Epithelial cell of proximal tubule (primary cell): Measurements from ENCODE around the gene CDK6. TPM values are rescaled to one million over a fixed set of nuclear protein-coding genes. Genes with fewer than 3 reads are reported as not detected.
A peak's percentile ranks its signal among the peaks of the same experiment; 100 is the strongest.

ENCODE experiments used
- DNase-seq: peaks from one replicate; pipeline ENCODE4 v3.0.0-alpha.2; 2011; ENCODE audit warnings: low read depth
- H3K4me3 ChIP-seq: 2 replicates; pipeline ENCODE4 v1.5.1; 2011; ENCODE audit warnings: low read depth, mild to moderate bottlenecking, low read length
- total RNA-seq: library from RNA; depleted of rRNA; stranded (reverse); fragments of >200 nt; gene quantifications from 2 replicates; pipeline ENCODE4 v1.2.3, GENCODE V29; 2015
- TF ChIP-seq, protein P1 (sequence below): conservative IDR thresholded peaks from 2 replicates; pipeline ENCODE4 v1.5.1; 2012; ENCODE audit warnings: low read depth, mild to moderate bottlenecking, low read length

The CDK6 gene
- total RNA-seq, 1 donor from 2014 or later, result 99.4 TPM

- TF ChIP-seq, protein P1, sequence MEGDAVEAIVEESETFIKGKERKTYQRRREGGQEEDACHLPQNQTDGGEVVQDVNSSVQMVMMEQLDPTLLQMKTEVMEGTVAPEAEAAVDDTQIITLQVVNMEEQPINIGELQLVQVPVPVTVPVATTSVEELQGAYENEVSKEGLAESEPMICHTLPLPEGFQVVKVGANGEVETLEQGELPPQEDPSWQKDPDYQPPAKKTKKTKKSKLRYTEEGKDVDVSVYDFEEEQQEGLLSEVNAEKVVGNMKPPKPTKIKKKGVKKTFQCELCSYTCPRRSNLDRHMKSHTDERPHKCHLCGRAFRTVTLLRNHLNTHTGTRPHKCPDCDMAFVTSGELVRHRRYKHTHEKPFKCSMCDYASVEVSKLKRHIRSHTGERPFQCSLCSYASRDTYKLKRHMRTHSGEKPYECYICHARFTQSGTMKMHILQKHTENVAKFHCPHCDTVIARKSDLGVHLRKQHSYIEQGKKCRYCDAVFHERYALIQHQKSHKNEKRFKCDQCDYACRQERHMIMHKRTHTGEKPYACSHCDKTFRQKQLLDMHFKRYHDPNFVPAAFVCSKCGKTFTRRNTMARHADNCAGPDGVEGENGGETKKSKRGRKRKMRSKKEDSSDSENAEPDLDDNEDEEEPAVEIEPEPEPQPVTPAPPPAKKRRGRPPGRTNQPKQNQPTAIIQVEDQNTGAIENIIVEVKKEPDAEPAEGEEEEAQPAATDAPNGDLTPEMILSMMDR, result no peak
- no peak for DNase-seq
- H3K4me3 ChIP-seq, result no peak overlapping the region
Measured at GRCh38 chr7:92722541-92722940, 113.8 kb downstream of the CDK6 start.

DNA sequence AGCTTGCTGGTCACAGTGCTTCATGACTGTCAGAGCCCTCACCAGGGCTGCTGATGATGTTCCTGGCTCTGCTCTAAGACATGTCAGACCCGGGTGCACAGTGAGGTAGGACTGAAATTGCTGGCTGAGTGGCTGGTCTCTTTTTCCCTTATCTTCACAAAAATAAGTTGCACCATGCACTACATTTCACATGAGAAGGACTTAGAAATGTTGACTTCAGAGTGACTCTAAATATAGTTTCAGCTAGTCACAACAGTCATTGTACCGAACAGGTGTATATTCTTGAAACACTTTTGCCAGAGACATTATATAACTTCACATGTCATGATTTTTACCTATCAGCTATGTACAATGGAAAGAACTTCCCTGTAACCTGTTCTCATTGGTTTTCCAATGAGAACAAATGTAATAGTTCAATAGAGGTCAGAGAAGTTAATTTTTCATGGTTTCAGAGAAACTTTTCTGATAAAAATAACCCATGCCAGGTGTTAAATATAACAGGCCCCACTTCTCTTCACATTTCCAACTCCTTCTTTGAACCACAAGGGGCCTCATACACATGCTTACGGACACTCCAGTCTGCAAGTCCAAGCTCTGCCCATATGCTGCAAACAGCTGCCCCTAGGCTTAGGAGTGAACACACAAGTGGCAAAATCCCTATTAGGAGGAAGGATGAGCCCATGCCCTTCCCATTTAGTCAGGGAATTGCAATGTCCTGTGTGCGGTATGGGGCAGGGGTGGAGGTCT is 115.6 kb downstream of the CDK6 start:
- TF ChIP-seq, protein P1, result no peak
- DNase-seq, result no peak
- H3K4me3 ChIP-seq, result no peak overlapping the region

DNA sequence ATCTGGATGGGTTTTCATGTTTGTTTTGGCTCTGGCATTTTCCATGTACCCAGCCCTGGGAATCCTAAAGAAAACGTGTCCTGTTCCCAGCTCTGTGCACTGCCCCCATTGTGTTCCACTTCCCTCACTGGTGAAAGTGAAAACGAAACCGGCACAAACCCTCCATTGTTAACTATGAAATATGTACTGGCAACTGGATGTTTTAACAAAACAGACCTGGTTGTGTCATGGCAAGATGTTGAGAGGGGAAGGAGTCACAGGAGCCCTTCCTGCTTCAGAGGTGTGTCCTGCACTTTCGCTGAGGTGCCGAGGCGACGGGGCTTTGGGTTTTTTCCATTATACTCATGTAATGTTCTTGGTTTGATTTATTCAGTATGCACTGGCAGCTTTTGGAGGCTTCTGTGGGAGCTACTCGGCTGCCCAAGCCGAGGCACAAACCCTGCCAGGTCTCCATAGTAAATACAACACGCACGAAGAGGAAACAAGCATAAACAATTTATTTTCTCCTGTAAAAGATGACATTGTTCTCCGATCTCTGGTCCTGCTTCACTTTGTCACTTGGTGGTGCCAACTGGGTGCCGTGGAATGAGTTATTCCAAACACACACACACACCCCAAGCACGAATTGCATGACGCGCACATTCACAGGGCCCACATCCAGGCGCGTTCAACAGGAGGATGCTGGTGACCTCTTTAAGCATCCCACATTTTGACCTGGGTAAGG is 118.2 kb downstream of the CDK6 start:
- TF ChIP-seq, protein P1, result no peak
- DNase-seq, result no peak
- H3K4me3 ChIP-seq, result peak overlapping the region; percentile 21

DNA sequence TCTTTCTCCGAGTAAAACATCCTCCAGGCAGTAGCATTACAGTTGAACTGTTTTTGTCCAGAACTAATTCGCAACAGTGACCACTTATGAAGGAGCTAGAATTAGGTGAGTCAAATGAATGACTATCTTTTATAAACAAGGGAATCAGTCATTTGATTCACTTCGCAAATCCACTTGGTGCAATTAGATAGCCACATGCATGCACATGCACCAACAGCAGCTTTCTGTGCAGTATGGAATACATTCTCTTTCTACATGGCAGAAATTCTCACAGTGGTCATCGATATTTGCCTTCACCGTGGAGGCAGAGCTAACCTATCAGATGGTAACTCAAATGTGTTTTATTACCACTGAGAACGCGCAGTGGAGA is 118.8 kb downstream of the CDK6 start:
- H3K4me3 ChIP-seq, result peak overlapping the region; percentile 21
- DNase-seq, result no peak
- TF ChIP-seq, protein P1, result no peak

DNA sequence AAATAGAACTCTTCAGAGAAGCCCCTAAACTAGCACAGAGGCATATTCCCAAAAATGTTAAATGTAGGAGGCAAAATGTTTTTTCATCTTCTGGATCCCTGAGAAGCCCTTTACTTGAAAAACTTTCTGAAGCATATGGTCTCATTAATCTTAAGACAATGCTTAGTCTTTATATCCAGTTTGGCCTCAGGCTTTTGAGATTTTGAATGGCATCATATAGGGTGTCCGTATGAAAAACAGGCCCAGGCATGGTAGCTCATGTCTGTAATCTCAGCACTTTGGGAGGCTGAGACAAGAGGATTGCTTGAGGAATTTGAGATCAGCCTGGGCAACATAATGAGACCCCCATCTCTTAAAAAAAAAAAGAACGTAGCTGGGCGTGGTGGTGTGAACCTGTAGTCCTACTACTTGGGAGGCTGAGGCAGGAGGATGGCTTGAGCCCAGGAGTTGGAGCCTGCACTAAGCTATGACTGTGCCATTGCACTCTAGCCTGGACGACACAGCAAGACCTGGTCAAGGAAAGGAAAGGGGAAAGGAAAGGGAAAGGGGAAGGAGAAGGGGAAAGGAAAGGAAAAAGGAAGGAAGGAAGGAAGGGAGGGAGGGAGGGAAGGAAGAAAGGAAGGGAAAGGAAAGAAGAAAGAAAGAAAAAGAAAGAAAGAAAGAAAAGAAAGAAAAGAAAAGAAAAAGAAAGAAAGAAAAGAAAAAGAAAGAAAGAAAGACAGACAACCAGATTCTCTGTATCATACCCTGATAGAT is 119.4 kb downstream of the CDK6 start:
- TF ChIP-seq, protein P1, result no peak
- no peak for DNase-seq
- peak overlapping the region; percentile 21 for H3K4me3 ChIP-seq

DNA sequence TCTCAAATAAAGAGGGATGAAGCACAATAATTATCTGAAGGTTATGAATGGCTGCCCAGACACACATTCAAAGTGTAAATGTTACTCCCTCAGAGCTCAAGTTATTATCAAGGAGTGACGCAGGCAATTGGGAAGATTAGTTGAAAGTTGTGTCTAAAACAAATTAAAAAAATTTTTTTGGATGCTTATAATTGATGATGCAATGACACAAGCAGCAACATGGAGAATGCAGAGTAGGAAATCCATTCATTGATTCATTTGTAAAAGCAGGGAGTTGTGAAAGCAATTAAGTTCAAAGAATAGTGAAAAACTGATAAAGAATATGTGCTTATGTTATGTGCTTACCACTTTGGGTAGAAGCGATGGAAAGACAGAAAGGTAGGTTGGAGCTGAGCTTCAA is 120.4 kb downstream of the CDK6 start:
- no peak for DNase-seq
- TF ChIP-seq, protein P1, result no peak
- no peak overlapping the region for H3K4me3 ChIP-seq
